T-helper 9 cell (primary cell): ENCODE data around the gene TINAGL1.

ENCODE experiments used
- DNase-seq: peaks from one replicate; pipeline ENCODE4 v3.0.0-alpha.2; 2020

Gene TINAGL1

GRCh38 chr1:31614414-31615005, 38.2 kb downstream of the TINAGL1 start:
- DNase-seq = no peak

GRCh38 chr1:31615414-31615813, 39.1 kb downstream of the TINAGL1 start:
- DNase-seq = no peak

DNA sequence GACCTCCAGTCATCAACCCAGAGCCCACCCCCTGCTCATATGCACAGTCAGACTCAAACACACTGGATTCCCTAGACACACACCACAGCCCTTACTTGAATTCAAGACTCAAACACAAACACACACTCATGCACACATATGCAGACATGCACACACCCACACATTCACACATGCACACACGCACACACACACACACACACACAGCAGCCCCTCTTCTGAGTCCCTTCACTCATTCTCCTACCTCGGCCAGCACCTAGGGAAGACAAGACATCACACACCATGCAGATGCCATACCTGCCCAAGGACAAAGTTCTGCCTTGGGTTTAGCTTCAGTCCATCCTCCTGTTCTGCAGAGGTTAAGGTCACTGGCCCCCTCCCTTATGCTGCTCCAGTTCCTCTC, 39.6 kb downstream of the TINAGL1 start:
- no peak for DNase-seq

- DNase-seq = no peak
Observed at GRCh38 chr1:31617218-31617915, 41.1 kb downstream of the TINAGL1 start, which contains the start of gene HCRTR1. HCRTR1 (plus strand) TSS chr1:31617689; CDS start chr1:31619193, 1,504 bp downstream.

DNA sequence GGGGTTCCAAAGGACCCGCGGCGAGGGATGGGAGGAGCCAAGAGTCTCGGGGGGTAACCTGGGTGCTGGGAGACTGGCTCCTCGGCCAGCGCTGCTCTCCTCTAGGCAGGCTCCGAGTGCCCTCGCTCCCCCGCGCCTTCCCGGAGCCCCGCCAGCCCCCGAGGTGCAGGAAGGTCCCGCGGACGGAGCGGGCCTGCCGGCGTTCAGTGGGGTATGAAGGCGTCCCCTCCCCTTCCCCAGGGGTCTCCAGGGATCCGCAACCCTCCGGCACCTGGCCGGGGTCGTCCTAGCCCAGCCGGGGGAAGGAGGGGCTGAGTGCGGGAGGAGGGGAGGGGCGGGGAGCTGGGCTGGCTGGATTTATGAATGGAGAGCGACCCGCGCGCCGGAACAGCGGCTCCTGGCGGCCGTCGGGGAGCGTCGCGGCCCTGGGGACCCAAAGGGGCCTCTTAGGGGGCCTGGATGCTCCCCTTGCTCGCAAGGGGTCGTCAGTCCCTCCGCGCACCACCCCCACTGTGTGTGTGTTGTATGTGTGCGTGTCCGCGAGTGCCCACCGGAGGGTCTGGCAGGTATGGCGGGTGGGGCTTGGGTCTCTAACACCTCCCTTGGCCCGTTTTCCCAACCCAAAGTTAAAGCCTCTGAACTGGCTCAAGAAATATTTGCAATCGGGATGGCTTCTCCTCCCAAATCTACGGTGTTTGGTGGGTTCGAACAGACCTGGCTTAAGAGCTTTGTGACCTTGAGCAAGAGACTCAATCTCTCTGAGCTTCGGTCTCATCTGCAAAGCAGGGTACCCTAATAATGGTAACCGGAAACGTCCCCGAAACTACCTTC, 41.8 kb downstream of the TINAGL1 start:
- peak; percentile 28 for DNase-seq

- DNase-seq = no peak
Observed at GRCh38 chr1:31618916-31619846, 42.9 kb downstream of the TINAGL1 start.

DNA sequence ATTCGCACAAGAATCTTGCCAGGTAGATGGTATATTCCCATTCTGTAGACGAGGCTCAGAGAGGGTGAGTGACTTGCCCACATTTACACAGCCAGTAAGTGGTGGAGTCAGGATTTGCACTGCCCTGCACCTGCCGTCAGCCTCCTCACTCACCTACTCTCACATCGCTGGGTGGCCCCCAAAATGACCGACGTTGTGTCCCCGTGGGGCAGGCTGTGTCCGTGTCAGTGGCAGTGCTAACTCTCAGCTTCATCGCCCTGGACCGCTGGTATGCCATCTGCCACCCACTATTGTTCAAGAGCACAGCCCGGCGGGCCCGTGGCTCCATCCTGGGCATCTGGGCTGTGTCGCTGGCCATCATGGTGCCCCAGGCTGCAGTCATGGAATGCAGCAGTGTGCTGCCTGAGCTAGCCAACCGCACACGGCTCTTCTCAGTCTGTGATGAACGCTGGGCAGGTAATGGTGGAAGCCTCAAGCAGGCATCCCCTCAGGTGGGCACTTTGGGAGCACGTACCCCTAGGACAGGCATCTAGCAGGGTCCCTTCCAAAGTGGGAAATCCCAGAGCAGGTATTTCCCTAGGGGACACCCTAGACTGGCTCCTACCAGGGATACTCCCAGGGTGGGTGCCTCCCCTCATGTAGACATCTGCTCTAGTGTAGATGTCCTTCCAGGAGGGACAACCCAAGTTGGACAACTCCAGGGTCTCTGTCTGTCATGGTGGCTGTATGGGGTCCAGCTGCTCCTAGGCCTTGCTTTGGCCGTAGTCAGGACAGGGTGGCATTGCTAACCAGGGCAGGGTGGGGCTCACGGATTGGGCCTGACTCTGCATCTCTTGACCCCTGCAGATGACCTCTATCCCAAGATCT, 44.5 kb downstream of the TINAGL1 start:
- no peak for DNase-seq

DNA sequence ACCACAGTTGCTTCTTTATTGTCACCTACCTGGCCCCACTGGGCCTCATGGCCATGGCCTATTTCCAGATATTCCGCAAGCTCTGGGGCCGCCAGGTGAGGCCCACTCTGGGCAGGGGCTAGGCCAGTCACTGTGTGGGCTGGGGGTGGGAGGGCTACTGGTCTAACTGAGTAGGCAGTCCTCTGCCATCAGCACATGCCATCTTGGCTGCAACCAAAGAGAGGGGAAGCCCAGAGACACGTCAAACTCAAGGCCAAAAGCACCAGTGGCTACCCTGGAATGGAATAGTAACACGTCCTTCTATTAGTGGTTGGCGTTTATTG, 45.1 kb downstream of the TINAGL1 start:
- DNase-seq = no peak

DNA sequence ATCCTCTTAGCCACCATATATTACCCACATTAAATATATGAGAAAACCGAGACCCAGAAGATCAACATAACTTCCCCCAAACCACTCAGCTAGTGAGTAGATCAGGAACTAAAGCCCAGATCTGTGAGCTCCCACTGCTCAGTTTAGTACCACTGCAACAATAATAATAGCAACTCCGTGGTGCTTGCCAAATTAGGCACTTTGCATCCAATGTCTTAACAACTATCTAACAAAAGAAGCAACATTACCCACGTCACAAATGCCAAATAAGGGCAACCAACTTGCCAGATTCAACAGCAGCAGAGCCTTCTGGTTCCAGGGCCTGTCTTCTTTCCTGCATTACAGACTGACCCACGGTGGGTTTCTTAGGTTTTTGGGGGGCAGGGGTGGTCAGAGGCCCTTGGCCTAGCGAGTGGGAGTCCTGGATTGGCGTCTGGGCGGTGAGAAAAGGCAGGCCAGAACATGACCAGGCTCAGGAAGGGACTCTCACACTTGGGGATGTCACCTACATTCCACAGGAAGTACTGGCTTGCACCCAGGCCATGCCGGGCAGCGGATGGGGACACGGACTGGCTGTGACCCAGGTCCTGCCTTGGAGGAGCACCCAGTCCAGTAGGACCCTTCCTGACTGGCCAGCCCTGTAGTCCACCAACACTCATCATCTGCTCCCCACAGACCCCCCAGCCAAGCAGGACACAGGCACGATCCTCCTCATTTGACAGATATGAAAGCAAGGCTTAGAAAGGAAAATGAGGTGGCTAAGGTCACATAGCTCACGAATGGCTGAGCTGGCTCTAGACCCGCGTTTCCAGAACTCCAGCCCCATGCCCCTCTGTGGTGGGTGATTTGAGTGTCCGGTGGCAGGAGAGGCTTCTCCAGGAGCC, 45.8 kb downstream of the TINAGL1 start:
- no peak for DNase-seq

GRCh38 chr1:31623365-31623764, 47.0 kb downstream of the TINAGL1 start:
- no peak for DNase-seq

DNA sequence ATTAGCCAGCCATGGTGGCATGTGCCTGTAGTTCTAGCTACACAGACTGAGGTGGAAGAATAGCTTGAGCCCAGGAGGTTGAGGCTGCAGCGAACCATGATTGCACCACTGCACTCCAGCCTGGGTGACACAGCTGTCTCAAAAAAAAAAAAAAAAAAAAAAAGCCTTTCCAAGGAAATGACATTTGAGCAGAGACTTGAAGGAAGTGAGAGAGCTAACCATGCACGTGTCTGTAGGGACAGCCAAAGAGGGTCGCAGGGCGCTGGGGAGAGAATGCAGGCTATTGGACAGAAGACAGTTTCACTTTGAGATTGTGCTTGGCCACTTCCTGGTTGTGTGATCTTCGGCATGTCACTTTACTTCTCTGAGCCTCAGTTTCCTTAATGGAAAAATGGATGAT, 48.0 kb downstream of the TINAGL1 start:
- DNase-seq = no peak

DNA sequence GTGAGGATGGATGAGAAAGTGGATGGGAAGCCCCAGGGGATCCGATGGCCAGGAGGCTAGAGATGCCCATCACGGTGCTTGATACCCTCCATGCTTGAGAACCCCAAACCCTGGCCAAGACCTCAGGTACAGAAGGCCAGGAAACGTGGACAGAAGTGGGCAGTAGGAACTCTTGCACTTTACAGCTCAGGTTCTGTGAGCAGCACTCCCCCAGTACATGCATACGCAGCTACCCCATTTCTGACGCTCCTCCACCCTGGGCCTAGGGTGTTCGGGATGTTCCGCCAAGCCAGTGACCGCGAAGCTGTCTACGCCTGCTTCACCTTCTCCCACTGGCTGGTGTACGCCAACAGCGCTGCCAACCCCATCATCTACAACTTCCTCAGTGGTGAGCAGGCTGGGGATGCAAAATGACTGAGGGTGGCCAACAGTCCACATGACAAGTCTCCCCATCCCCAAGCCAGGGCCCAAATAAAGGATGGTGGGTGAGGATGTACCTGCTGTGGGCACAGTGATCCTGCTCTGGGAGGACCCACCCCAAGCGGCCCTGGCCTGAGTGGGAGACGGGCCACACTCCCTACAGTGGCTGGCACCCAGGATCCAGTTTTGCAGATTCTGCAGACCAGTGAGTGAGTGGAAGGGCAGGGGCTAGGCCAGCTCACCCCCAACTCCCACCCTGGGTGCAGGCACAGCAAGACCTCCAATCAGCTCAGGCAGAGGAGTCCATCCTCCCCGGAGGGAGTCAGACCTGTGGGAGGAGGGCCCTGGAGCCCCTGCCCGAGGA, 48.6 kb downstream of the TINAGL1 start:
- no peak for DNase-seq

DNA sequence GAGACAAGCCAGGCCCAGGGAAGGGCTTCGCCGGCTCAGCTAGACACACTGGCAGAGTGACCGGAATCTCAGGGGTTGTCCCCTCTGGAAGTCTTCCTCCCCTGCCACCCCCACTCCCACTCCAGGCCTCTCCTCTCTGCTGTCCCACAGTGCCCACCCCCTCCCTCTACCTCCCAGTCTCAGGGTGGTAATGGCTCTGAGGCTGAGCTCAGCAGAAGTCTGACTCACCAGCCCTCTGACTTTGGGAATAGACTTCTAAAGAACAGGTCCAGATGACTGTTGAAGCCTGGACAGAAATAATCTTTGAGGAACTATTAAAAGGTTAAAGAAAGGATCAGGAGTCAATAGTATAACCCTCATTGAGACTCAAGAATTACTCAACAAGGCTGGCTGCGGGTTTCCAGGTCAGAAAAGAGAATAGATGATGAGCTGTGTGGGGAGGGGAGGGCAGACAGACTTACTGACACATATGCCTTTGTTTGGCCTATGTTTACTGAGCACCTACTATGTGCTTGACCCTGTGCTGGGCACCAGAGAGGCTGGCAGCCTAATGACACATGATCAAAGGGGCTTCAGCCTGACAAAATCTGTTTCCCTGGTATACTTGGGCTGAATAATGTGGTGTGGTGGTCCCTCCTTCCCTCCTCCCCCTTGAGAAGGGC, 49.4 kb downstream of the TINAGL1 start:
- DNase-seq = no peak

DNA sequence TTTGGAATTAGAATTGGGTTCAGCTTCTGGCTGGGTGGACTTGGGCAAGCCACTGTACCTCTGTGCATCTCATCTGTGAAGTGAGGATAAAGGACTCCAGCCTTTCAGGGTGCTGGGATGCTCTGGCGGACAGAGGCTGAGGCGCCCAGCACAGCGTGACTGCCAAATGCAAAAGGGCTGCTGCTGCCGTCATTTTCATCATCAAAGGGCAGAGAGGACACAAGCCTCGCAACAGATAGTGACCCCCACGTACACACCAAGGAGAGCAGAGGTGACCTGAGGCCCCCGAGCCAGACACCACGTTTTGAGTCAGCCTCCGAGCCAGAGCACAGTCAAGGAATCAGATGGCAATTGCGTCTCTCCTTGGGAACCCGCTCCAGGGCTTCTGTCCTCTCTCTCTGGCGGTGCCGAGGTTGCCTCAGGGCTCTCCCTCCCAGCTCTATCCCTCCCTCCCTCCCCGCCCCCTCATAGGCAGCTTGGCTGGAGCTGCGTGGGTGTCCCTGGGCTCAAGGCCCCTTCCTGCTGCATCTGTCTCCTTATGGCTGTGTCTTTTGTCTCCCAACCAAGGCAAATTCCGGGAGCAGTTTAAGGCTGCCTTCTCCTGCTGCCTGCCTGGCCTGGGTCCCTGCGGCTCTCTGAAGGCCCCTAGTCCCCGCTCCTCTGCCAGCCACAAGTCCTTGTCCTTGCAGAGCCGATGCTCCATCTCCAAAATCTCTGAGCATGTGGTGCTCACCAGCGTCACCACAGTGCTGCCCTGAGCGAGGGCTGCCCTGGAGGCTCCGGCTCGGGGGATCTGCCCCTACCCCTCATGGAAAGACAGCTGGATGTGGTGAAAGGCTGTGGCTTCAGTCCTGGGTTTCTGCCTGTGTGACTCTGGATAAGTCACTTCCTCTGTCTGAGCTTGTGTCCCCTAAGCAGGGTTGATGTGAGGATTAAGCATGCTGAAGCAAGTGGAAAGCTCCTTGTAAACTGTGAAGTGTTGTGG, 50.2 kb downstream of the TINAGL1 start:
- DNase-seq = no peak

DNA sequence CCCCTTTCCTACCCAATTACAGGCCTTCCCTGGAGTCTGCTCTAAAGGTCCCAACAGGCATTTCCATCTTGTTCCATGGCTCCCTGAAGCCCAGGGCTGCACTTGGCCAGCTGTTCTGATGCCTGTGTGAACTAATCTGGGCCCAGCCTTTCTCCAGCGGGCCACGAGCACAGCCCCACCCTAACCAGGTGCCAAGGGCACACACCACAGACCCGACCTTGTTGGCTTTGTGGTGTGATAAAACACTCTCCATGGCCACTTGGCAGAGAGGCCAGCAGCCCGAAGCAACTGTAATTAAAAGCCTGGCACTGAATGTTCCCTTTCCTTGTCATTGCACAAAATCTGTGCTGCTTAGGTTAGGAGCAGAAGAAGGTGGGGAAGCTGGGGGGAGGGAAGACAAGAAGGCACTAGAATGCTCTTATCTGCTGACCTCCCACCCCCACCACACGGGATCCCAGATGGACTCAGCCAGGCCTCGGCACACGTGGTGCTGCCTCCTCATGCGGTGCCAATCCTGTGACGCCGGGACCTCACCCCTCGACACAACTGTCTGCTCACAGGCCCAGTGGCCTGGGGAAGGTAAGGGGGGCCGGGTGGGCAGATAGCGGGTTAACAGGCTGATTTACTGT, 51.1 kb downstream of the TINAGL1 start:
- DNase-seq = no peak

DNA sequence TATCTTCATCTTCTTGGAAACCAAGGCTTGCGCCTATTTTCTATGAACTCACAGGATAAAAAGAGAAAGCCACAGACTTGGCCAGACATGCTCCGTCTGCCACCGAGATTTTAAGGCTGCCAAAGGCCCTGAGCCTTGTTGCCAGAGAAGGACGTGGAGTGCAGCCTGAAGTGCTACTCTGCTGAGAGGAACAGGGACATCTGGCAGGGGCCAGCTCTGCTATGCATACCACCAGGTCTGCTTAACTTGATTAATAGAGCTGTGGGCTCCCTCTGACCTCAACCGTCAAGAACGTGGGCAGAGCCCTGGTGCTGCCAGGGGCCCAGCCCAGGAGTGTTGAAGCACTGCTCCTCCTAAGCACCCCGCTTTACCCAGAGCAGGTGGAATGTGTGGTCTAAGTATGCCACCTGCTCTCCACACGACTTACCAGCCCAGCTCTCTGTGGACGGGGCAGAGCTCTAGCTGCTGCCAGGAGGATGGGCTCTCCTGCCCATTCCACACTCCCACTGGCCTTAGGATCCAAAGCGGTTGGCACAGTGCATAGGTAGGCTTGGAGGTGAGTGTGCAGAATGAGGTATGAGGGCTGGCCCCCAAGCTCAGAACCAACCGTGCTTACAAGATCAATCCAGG, 51.7 kb downstream of the TINAGL1 start:
- no peak for DNase-seq

- DNase-seq = no peak
Observed at GRCh38 chr1:31628931-31629556, 52.7 kb downstream of the TINAGL1 start.
